ENCODE measurements around the gene FGF18.

Gene FGF18

GRCh38 chr5:171400169-171400568 lies 19.3 kb upstream of the FGF18 start:
- Histone ChIP-seq H3K9me3 (ENCODE audit: control insufficient read depth, insufficient read depth, low read depth, low read length) (no peaks in the 10 kb centered on the region), H3K36me3 (ENCODE audit: control insufficient read depth in 2 of 2, insufficient read depth in 1 of 2, low read length in 2 of 2) (peaks cover 70 to 75% of the 10 kb centered on the region in 2 experiments), H3K4me1 (ENCODE audit: control insufficient read depth, insufficient read depth, low read length) (no peaks in the 10 kb centered on the region), H3K4me3 (ENCODE audit: low read depth, low read length) (no peak overlapping the region), H3K27ac (ENCODE audit: extremely low read depth, low read depth, low read length) (no peak overlapping the region)
- no peak for TF ChIP-seq YY1 (tag by site-specific recombination; IDR thresholded peaks at IDR 0.05)
- no peak for TF ChIP-seq ZNF292 (tag by site-specific recombination; IDR thresholded peaks at IDR 0.05; ENCODE audit: borderline replicate concordance, low read depth)
- TF ChIP-seq ZSCAN23 (tag by site-specific recombination; IDR thresholded peaks at IDR 0.05) = no peak
- no peak for TF ChIP-seq ZNF768 (tag by site-specific recombination; IDR thresholded peaks at IDR 0.05)
- no peak for TF ChIP-seq ZNF394 (tag by site-specific recombination; IDR thresholded peaks at IDR 0.05; ENCODE audit: borderline replicate concordance)
- TF ChIP-seq ZBTB49 (tag by site-specific recombination; IDR thresholded peaks at IDR 0.05; ENCODE audit: low read depth) = no peak
- TF ChIP-seq ZNF610 (tag by site-specific recombination; IDR thresholded peaks at IDR 0.05; ENCODE audit: borderline replicate concordance) = no peak
- TF ChIP-seq ZNF362 (tag by site-specific recombination; IDR thresholded peaks at IDR 0.05) = no peak
- TF ChIP-seq ZNF704 (tag by site-specific recombination; IDR thresholded peaks at IDR 0.05) = no peak
- no peak; the same call in 1 of the 2 replicates for TF ChIP-seq ZNF513 (tag by site-specific recombination; IDR thresholded peaks at IDR 0.05)
- no peak for TF ChIP-seq ZNF658 (tag by site-specific recombination; IDR thresholded peaks at IDR 0.05)
- no peak for TF ChIP-seq ZNF202 (tag by site-specific recombination; IDR thresholded peaks at IDR 0.05; ENCODE audit: borderline replicate concordance)
- no peak for TF ChIP-seq ZNF354C (tag by site-specific recombination; IDR thresholded peaks at IDR 0.05; ENCODE audit: borderline replicate concordance, low read depth)
- no peak for TF ChIP-seq ZNF473 (tag by site-specific recombination; IDR thresholded peaks at IDR 0.05)
- TF ChIP-seq ZNF654 (tag by site-specific recombination; IDR thresholded peaks at IDR 0.05; ENCODE audit: low read depth) = no peak
- no peak for TF ChIP-seq ZNF146 (tag by site-specific recombination; IDR thresholded peaks at IDR 0.05)
- TF ChIP-seq BCL6B (tag by site-specific recombination; IDR thresholded peaks at IDR 0.05) = no peak
- ChIA-PET POLR2A (interaction anchor here (0.6 to 2.1 kb wide), 2 partner anchors 12 to 442 kb away, joined by 3 to 9 read pairs; partner anchors contain the start of gene NPM1), CTCF (interaction anchor here (0.7 to 0.9 kb wide), 2 partner anchors 14 to 571 kb away, joined by 3 read pairs; no protein-coding TSS in a partner anchor)
